K562 (cell line): ENCODE measurements around the gene BCL3. TPM values are rescaled to one million over a fixed set of nuclear protein-coding genes. Genes with fewer than 3 reads are reported as not detected.

Source experiments
- ATAC-seq: fragments of 200-7000 bp; cut with Tn5 transposase; 3 replicates; pipeline ENCODE4 v1.9.1; 2020; ENCODE audit warnings: moderate library complexity
- BruUV-seq: library from RNA; stranded (reverse); fragments of 400-500 nt; replicated peaks from 2 replicates; lab custom pipeline; 2021; lab: Mats Ljungman, UMichigan
- CTCF ChIA-PET: fragments of 300-600 bp; formaldehyde crosslinking; extraction: SDS; loops from one replicate; lab custom pipeline; 2021; ENCODE audit warnings: low intra/inter-chr PET ratio; lab: Yijun Ruan, JAX
- POLR2A ChIA-PET: fragments of 300-600, 350-650 bp; sonication (Branson Sonifier 250); formaldehyde crosslinking; extraction: SDS; loops from one replicate; lab custom pipeline; 2021; ENCODE audit warnings: antibody characterized with exemption, inconsistent platforms; lab: Yijun Ruan, JAX
- DNase-seq, 4 experiments: peaks; one replicate each; pipeline versions ENCODE4 v3.0.0 to v3.0.0-alpha.2; 2011 to 2018; ENCODE audit warnings: low spot score in 3 of 4, mixed read lengths in 3 of 4; ENCODE audit errors: extremely low read depth in 1 of 4
- FAIRE-seq: peaks from 2 replicates; lab custom pipeline; 2011; peaks lifted over from hg19 to GRCh38; lab: Jason Lieb, UNC
- H2AFZ ChIP-seq: 2 replicates; pipeline ENCODE4 v1.6.0; 2011; ENCODE audit warnings: low read depth, low read length, control low read depth, inconsistent platforms
- H3K27ac ChIP-seq: fragments of 200-600 bp; 3 replicates; pipeline ENCODE4 v1.8.0; 2011; ENCODE audit warnings: low read depth, mild to moderate bottlenecking, control low read depth, inconsistent platforms, low read length, moderate library complexity, mixed read lengths; ENCODE audit errors: extremely low read depth
- H3K27me3 ChIP-seq, 2 experiments: fragments of 300-600 bp in 1 of 2; 2 replicates in 1 of 2; 3 replicates in 1 of 2; pipeline versions ENCODE4 v1.6.0 to v1.8.0; 2011; ENCODE audit warnings: inconsistent platforms in 2 of 2, low read length in 2 of 2, mild to moderate bottlenecking in 1 of 2, mixed read lengths in 1 of 2, moderate library complexity in 1 of 2; ENCODE audit not compliant: control insufficient read depth in 2 of 2, insufficient read depth in 2 of 2
- H3K36me3 ChIP-seq: fragments of 300-600 bp; 3 replicates; pipeline ENCODE4 v1.8.0; 2011; ENCODE audit warnings: mild to moderate bottlenecking, low read length, inconsistent platforms; ENCODE audit not compliant: control insufficient read depth, insufficient read depth
- H3K4me1 ChIP-seq, 2 experiments: fragments of 200-600 bp in 1 of 2; replicated peaks in 1 of 2; 2 replicates in 1 of 2; 3 replicates in 1 of 2; pipeline versions ENCODE4 v1.5.1 to v1.8.0; 2011; ENCODE audit warnings: inconsistent platforms in 2 of 2, low read length in 2 of 2, mild to moderate bottlenecking in 1 of 2, mixed read lengths in 1 of 2, moderate library complexity in 1 of 2; ENCODE audit not compliant: control insufficient read depth in 2 of 2, insufficient read depth in 2 of 2
- H3K4me2 ChIP-seq: 2 replicates; pipeline ENCODE4 v1.6.1; 2011; ENCODE audit warnings: low read length, control low read depth, inconsistent platforms, mixed read lengths; ENCODE audit not compliant: insufficient read depth
- H3K4me3 ChIP-seq: fragments of 200-600 bp; sonication (generic), shearing (Covaris generic); 2 replicates; pipeline ENCODE4 v1.5.1; 2016; ENCODE audit warnings: control low read depth, inconsistent platforms
- H3K79me2 ChIP-seq: fragments of 200-600 bp; 3 replicates; pipeline ENCODE4 v1.8.0; 2011; ENCODE audit warnings: low read length, inconsistent platforms; ENCODE audit not compliant: control insufficient read depth, insufficient read depth
- H3K9ac ChIP-seq, 2 experiments: 2 replicates each; pipeline versions ENCODE4 v1.6.0 to v1.6.1; 2011; ENCODE audit warnings: low read depth in 2 of 2, low read length in 2 of 2, control low read depth in 1 of 2, inconsistent platforms in 1 of 2, mild to moderate bottlenecking in 1 of 2, mixed read lengths in 1 of 2; ENCODE audit not compliant: insufficient read depth in 1 of 2
- H3K9me1 ChIP-seq: one replicate; pipeline ENCODE4 v1.6.0; 2011; ENCODE audit warnings: inconsistent platforms, mild to moderate bottlenecking, low read length, moderate library complexity; ENCODE audit not compliant: control insufficient read depth, insufficient read depth
- H3K9me3 ChIP-seq: replicated peaks from 2 replicates; pipeline ENCODE4 v1.5.1; 2011; ENCODE audit warnings: low read depth, low read length, inconsistent platforms; ENCODE audit not compliant: control insufficient read depth, insufficient read depth
- H4K20me1 ChIP-seq: replicated peaks from 2 replicates; pipeline ENCODE4 v1.6.1; 2011; ENCODE audit warnings: low read length, inconsistent platforms, mixed read lengths; ENCODE audit not compliant: control insufficient read depth, insufficient read depth
- GABPA ChIP-seq: fragments of 200-800 bp; sonication (Bioruptor generic); conservative IDR thresholded peaks from 2 replicates; pipeline ENCODE4 v1.6.1; 2016; ENCODE audit warnings: low read depth, missing genetic modification characterization, missing compliant biosample characterization
- HEY1 ChIP-seq: fragments of 250-450 bp; sonication (Bioruptor Pico); IDR thresholded peaks from 2 replicates; pipeline ENCODE4 v1.5.0; 2020; ENCODE audit warnings: mild to moderate bottlenecking, moderate library complexity, borderline replicate concordance
- NR2C1 ChIP-seq, 2 experiments: fragments of 450-650 bp; IDR thresholded peaks; 2 replicates each; pipeline ENCODE4 v1.6.1; 2017; ENCODE audit warnings: mild to moderate bottlenecking in 2 of 2, antibody characterized with exemption in 1 of 2, inconsistent platforms in 1 of 2, missing compliant biosample characterization in 1 of 2, missing genetic modification characterization in 1 of 2
- ZNF41 ChIP-seq: fragments of 250-450 bp; sonication (Bioruptor Pico); conservative IDR thresholded peaks from 2 replicates; pipeline ENCODE4 v1.4.0; 2020; ENCODE audit warnings: mild to moderate bottlenecking
- WGBS: fragments of 100-300 bp; shearing (Covaris generic); methylation state at CpG from one replicate; pipeline ENCODE4 v1.1.6; 2016; ENCODE audit warnings: low coverage, mixed read lengths; ENCODE audit not compliant: insufficient coverage; ENCODE audit errors: missing lambda C conversion rate; 5-methylcytosine and 5-hydroxymethylcytosine counted together
- in situ Hi-C: fragments of 300-500 bp; cut with MboI; formaldehyde crosslinking; loops from 4 replicates; pipeline ENCODE4 v1.15.0; 2018; ENCODE audit warnings: inconsistent platforms, mixed read lengths
- intact Hi-C: fragments of 100-400 bp; cut with micrococcal nuclease; formaldehyde crosslinking; loops from 2 replicates; pipeline ENCODE4 v1.14.2; 2022
- polyA plus RNA-seq, 8 experiments: library from polyadenylated mRNA; depleted of rRNA in 4 of 8; stranded (reverse) in 5 of 8; unstranded in 3 of 8; fragments of >200 nt; fragmentation: Nextera tagmentation in 2 of 8; fragmentation: Illumina TruSeq in 1 of 8; extraction: Ambion mirVana in 2 of 8; extraction: Trizol in 1 of 8; gene quantifications; 2 replicates each; pipeline versions ENCODE4 v1.2.1 to v1.2.3, GENCODE V29; 2011 to 2014; ENCODE audit warnings: inconsistent platforms in 1 of 8, missing spikeins in 1 of 8
- total RNA-seq, 7 experiments: library from RNA; depleted of rRNA in 6 of 7; stranded (reverse); fragments of >200 nt in 6 of 7; fragmentation: Illumina TruSeq in 2 of 7; extraction: Trizol in 2 of 7; gene quantifications; 2 replicates each; pipeline versions ENCODE4 v1.2.1 to v1.2.3, GENCODE V29; 2011 to 2021; ENCODE audit warnings: low replicate concordance in 1 of 7
- TF ChIP-seq, protein P1 (sequence below): fragments of 250-450 bp; sonication (Bioruptor Pico); IDR thresholded peaks from 2 replicates; pipeline ENCODE4 v1.4.0; 2020
- TF ChIP-seq, protein P2 (sequence below), 3 experiments: fragments of 200-800 bp in 1 of 3; fragments of 250-450 bp in 1 of 3; fragments of 450-650 bp in 1 of 3; sonication (Bioruptor Pico) in 1 of 3; sonication (Bioruptor generic) in 1 of 3; formaldehyde crosslinking in 1 of 3; IDR thresholded peaks; 2 replicates each; pipeline versions ENCODE4 v1.6.1 to v1.8.0; 2016 to 2022; ENCODE audit warnings: mild to moderate bottlenecking in 2 of 3, missing genetic modification characterization in 2 of 3, missing compliant biosample characterization in 1 of 3, moderate library complexity in 1 of 3
- TF ChIP-seq, protein P3 (sequence below): fragments of 450-650 bp; IDR thresholded peaks from one replicate; pipeline ENCODE4 v1.6.1; 2018; ENCODE audit warnings: mild to moderate bottlenecking, moderate library complexity; ENCODE audit not compliant: partially characterized antibody

BCL3 gene
- total and polyA plus RNA-seq, 9 of the 15 experiments (the other 6 are each of a cell fraction or from before 2014, with no cell fraction given), result 0.03 to 2.4 (median 0.50) TPM; not detected in 1

DNA sequence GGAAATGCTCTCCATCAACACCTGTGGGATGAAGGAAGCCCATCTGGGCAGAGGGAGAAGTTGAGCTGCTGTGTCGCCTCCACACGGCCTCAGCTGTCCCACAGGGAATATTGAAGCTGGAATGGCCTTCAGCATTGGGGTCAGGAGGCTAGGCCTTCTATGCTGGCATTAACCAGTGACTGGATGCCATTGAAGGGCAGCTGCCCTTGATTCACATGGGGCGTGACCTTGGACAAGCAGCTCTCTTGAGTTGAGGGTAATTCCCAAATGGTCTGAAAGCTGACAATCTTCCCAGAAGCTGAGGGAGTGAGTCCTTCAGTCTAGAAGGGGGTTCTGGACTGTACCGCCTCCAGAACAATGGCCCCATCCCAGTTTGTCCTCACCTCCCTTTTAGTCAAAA is 6.7 kb downstream of the BCL3 start (continued):
- TF ChIP-seq HEY1 (CRISPR knock-in tag) (no peak), NR2C1 (IDR thresholded peaks at IDR 0.05) (no peak), NR2C1 (tag; IDR thresholded peaks at IDR 0.05) (no peak)
- TF ChIP-seq, protein P1, sequence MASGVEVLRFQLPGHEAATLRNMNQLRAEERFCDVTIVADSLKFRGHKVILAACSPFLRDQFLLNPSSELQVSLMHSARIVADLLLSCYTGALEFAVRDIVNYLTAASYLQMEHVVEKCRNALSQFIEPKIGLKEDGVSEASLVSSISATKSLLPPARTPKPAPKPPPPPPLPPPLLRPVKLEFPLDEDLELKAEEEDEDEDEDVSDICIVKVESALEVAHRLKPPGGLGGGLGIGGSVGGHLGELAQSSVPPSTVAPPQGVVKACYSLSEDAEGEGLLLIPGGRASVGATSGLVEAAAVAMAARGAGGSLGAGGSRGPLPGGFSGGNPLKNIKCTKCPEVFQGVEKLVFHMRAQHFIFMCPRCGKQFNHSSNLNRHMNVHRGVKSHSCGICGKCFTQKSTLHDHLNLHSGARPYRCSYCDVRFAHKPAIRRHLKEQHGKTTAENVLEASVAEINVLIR (CRISPR knock-in tag), result no peak

DNA sequence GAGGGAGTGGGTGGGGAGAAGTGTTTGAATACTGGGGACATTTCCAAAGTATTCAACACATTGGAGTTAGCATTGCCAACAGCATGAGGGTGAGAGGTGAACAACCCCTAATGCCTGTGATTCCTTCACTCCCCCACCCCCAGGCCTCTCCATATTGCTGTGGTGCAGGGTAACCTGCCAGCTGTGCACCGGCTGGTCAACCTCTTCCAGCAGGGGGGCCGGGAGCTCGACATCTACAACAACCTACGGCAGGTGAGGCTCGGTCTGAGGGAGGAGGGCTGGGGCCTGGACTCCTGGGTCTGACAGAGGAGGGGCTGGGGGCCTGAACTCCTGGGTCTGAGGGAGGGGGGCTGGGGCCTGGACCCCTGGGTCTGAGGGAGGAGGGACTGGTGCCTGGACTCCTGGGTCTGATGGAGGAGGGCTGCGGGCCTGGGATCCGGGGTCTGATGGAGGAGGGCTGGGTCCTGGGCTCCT is 7.6 kb downstream of the BCL3 start:
- no TSS peak for BruUV-seq
- CTCF ChIA-PET, result no interaction called here
- Histone ChIP-seq H3K9ac (no peak overlapping the region), H4K20me1 (no peaks in the 10 kb centered on the region), H3K9me1 (no peaks in the 10 kb centered on the region), H3K9me3 (no peaks in the 10 kb centered on the region), H3K4me1 (peaks cover 22 to 52% of the 10 kb centered on the region in 2 experiments), H3K27me3 (no peaks in the 10 kb centered on the region), H2AFZ (no peak overlapping the region), H3K36me3 (no peaks in the 10 kb centered on the region), H3K27ac (no peak overlapping the region), H3K4me3 (no peak overlapping the region), H3K79me2 (no peaks in the 10 kb centered on the region), H3K4me2 (no peak overlapping the region)
- intact Hi-C loops (no loop called here), in situ Hi-C loops (no loop called here)
- 83% methylated on average over 3 of the region's 7 CpGs for WGBS
- FAIRE-seq, result no peak
- DNase-seq, result no peak
- ATAC-seq, result no peak
- POLR2A ChIA-PET, result no interaction called here
- TF ChIP-seq, protein P2, sequence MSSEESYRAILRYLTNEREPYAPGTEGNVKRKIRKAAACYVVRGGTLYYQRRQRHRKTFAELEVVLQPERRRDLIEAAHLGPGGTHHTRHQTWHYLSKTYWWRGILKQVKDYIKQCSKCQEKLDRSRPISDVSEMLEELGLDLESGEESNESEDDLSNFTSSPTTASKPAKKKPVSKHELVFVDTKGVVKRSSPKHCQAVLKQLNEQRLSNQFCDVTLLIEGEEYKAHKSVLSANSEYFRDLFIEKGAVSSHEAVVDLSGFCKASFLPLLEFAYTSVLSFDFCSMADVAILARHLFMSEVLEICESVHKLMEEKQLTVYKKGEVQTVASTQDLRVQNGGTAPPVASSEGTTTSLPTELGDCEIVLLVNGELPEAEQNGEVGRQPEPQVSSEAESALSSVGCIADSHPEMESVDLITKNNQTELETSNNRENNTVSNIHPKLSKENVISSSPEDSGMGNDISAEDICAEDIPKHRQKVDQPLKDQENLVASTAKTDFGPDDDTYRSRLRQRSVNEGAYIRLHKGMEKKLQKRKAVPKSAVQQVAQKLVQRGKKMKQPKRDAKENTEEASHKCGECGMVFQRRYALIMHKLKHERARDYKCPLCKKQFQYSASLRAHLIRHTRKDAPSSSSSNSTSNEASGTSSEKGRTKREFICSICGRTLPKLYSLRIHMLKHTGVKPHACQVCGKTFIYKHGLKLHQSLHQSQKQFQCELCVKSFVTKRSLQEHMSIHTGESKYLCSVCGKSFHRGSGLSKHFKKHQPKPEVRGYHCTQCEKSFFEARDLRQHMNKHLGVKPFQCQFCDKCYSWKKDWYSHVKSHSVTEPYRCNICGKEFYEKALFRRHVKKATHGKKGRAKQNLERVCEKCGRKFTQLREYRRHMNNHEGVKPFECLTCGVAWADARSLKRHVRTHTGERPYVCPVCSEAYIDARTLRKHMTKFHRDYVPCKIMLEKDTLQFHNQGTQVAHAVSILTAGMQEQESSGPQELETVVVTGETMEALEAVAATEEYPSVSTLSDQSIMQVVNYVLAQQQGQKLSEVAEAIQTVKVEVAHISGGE (CRISPR knock-in tag; IDR thresholded peaks at IDR 0.05), result no peak
- TF ChIP-seq ZNF41 (CRISPR knock-in tag), result no peak
- TF ChIP-seq, protein P3, sequence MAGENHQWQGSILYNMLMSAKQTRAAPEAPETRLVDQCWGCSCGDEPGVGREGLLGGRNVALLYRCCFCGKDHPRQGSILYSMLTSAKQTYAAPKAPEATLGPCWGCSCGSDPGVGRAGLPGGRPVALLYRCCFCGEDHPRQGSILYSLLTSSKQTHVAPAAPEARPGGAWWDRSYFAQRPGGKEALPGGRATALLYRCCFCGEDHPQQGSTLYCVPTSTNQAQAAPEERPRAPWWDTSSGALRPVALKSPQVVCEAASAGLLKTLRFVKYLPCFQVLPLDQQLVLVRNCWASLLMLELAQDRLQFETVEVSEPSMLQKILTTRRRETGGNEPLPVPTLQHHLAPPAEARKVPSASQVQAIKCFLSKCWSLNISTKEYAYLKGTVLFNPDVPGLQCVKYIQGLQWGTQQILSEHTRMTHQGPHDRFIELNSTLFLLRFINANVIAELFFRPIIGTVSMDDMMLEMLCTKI, result no peak
- TF ChIP-seq GABPA (tag), result no peak
